DOHH2 (cell line): ENCODE data around the gene KANTR.

Experiments used
- CTCF ChIP-seq: fragments of 200-600 bp; sonication (generic); IDR thresholded peaks from one replicate; pipeline ENCODE4 v1.5.1; 2014; ENCODE audit warnings: antibody characterized with exemption, mild to moderate bottlenecking, low read depth, low read length; ENCODE audit not compliant: poor library complexity, severe bottlenecking
- EZH2phosphoT487 ChIP-seq: fragments of 200-600 bp; sonication (generic); IDR thresholded peaks from 2 replicates; pipeline ENCODE4 v1.6.1; 2017; ENCODE audit warnings: borderline replicate concordance, mild to moderate bottlenecking, antibody characterized with exemption, low read length, moderate library complexity, mixed read lengths

GRCh38 chrX:53087388-53087831 is 6.5 kb upstream of the KANTR start:
- TF ChIP-seq CTCF (no peak), EZH2phosphoT487 (no peak)
